HG02884 (cell line): ENCODE measurements around the gene NOTCH3.
A peak's percentile ranks its signal among the peaks of the same experiment; 100 is the strongest.

Experiments used
- ATAC-seq: cut with Tn5 transposase; IDR thresholded peaks from one replicate; pipeline ENCODE4 v1.9.1; 2021; ENCODE audit warnings: mild to moderate bottlenecking, moderate library complexity; ENCODE audit not compliant: unreplicated experiment

The NOTCH3 gene

DNA sequence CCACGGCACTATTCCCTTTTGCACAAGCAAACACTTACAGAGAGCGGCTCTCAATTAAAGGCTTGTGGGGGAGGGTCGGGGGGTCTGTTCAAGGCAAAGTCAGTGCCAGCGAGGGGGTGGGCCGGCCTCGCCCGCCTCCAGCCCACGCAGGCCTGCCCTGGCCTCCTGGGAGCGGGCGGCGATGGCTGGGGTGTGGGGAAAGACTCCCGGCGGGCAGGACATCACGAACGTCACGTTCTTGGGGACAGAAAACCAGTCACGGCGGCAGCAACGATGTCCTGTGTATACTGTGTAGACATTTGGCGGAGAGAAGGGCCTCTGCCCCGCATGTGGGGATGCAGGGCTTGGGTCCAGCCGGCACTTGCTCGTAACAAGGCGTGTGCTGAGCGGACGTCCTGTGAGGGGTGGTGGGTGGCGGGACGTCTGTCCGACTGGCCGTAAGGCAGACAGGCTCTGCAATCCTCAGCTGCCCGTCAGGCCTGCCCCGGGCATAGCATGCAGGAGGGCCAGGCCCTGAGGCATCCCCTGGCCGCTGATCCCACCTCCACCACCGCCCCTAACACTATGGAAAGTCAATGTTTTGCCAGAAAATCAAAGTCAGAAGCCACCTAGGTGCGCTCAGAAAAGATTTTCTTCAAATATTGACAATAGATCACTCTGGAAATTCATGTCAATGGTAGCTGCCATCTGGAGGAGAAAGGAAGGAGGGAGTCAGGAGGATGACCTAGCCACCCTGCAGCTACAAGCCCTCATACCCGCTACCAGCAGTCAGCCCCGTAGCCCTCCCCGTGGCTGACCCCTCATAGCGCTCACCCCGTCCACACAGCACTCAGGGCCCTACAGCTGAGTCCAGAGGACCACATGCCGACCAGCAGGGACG is 37.2 kb upstream of the NOTCH3 start:
- no peak for ATAC-seq

GRCh38 chr19:15236886-15237285 is 36.1 kb upstream of the NOTCH3 start:
- ATAC-seq, result no peak

- ATAC-seq, result no peak
Observed at GRCh38 chr19:15235781-15236180, 35.0 kb upstream of the NOTCH3 start.

DNA sequence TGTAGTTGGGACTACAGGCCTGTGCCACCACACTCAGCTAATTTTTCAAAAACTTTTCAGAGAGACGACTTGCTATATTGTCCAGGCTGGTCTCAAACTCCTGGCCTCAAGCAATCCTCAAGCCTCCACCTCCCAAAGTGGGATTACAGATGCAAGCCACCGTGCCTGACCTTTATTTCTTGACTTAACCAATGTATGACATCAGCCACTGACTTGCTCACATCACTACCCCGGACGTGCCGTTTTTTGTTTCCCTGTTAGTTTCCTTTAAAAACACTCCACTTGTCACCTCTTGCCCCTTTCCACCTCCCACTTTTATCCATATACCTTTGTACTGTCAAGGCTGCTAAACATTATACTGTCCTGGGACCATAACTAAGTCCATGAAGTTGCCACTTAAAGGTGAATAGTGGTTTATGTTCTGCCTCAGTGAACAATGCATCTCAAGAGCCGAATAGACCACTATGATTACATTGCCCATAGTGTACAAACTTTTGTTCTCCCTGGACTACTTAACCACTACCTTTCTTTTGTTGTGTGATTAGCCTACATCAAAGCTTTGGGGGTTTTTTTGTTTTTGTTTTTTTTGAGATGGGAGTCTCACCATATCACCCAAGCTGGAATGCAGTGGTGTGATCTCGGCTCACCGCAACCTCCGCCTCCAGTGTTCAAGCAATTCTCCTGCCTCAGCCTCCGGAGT is 33.8 kb upstream of the NOTCH3 start:
- ATAC-seq, result no peak

DNA sequence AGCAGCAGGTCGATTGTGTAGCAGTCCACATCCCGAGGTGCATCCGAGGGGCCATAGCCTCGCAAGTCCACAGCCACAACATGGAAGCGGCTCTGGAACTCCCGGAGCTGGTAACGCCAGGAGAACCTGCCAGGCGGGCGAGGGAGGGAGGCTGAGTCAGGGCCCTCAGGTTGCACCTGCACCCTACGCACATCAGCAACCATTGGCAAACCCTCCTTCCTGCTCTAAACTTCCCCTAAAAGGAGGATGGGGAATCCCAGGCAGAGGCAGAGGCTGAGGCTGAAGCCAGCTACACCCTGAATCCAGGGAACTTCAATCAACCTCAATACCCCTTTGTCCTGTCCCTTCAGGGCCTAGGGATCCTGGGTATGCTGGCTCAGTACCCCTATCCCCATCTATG is 30.5 kb upstream of the NOTCH3 start:
- no peak for ATAC-seq

GRCh38 chr19:15227261-15227660 is 26.5 kb upstream of the NOTCH3 start:
- ATAC-seq, result no peak

- ATAC-seq, result no peak
Observed at GRCh38 chr19:15225760-15226159, 25.0 kb upstream of the NOTCH3 start.

DNA sequence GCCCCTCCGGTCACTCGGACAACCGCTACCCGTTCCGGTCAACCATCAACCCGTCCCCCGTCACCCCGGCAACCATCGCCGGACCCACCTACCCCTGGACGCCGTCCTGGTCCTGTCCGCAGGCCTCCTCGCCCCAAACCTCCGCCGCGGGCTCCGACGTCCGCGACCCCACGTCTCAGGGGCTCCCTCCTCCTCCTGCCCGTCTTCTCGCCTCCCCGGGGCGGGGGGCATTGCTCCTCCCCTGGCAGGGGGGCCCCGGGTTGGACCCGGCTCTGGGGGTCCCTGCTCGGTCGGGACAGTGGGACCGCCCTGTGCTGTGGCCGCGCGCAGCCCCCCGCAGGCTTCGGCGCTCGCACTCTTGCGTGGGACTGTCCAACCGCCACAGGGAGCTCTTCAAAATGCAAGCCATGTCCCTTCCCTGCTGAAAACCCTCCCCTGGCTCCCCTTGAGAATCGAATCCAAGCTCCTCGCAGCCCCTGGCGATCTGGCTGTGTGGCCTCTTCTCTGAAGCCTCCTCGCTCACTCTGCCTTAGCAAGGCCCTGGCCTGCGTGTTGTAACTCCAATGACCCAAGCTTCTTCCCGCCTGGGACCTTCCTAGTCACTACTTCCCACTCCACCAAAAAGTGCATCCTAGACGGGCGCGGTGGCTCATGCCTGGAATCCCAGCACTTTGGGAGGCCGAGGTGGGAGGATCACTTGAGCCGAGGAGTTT is 23.0 kb upstream of the NOTCH3 start:
- no peak for ATAC-seq

DNA sequence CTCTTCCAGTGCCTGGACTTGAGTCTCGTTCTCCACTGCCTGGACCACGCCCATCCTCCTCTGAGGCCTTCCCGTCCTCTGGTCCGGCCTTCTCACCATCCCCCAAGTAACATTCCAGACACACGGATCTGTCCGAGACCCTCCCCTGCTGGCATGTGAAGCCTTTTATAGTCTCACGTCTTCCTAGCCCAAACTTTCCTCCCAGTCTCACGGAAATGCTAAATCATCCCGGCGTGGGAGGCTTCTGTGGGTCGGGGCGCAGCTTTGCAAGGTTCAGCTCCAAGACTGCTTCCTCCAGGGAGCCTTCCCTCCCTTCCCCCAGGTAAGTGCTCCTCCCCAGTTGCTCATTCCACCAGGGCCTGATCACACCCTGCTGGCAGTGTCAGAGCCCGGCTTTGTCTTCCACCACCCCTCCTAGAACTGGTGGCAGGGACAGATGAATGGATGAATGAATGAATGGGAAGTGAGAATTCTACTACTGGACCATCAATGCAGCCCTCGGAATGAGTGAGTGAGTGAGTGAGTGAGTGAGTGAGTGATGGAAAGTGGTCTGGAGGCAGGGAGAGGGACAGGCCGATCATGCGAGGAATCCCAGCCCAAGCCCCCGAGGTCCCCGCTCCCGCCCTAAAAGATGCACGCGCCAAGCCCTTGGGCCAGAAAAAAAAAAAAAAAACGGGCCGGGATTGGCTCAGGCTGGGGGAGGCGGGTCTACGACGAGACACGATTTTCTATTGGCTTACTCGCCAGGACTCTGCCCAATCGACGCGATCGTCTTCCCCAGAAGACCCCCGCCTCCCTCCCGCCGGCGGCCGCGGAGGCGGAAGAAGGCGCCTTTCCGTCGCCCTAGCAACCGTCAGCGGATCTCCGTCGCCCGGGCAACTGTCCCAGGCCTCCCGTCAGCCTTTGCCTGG is 22.2 kb upstream of the NOTCH3 start:
- peak; percentile 63 for ATAC-seq

GRCh38 chr19:15220833-15221232 is 20.0 kb upstream of the NOTCH3 start:
- no peak for ATAC-seq

- no peak for ATAC-seq
Observed at GRCh38 chr19:15218501-15218900, 17.7 kb upstream of the NOTCH3 start.

DNA sequence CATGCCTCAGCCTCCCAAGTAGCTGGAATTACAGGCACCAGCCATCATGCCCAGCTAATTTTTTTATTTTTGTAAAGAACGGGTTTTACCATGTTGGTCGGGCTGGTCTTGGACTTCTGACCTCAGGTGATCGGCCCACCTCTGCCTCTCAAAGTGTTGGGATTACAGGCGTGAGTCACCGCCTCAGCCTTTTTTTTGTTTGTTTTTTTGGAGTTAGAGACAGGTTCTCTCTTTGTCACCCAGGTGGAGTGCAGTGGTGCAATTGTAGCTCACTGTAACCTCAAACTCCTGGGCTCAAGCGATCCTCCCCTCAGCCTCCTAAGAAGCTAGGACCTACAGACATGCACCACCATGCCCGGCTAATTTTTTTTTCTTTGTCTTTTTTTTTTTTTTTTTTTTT is 15.6 kb upstream of the NOTCH3 start:
- ATAC-seq, result no peak

- ATAC-seq, result no peak
Observed at GRCh38 chr19:15213715-15214381, 13.1 kb upstream of the NOTCH3 start.

- no peak for ATAC-seq
Observed at GRCh38 chr19:15212711-15213110, 11.9 kb upstream of the NOTCH3 start.

DNA sequence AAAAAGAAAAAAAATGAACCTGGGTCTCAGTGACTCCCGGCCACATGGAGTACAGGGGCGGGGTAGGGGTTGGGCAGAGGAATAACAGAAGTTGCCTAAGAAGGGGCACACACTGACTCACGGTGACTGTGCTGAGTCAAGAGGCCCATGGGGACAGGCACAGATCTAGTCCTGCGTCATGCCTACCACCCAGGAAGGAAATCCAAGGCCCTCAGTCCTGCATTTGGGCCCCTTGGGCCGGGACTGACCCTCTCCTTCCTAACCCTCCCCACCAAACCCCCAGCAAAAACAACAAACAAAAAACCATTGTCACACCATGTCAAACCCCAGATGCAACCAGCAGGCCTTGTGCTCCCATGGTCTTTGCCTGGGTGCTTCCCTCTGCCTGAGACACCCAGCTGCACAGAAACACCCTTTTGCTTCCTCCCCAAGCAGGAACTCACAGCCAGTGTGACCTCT is 9.6 kb upstream of the NOTCH3 start:
- no peak for ATAC-seq

- no peak for ATAC-seq
Observed at GRCh38 chr19:15201374-15202023, 704 bp upstream of the NOTCH3 start.

- ATAC-seq, result no peak
Observed at GRCh38 chr19:15199661-15200552, 888 bp downstream of the NOTCH3 start.

GRCh38 chr19:15198951-15199660 is 1.7 kb downstream of the NOTCH3 start:
- no peak for ATAC-seq
